Stimulated activated CD8-positive, alpha-beta memory T cell treated with anti-CD3 and anti-CD28 coated beads, Interleukin-12 subunit alpha, Interleukin-12 subunit beta, amount 100 ng/mL, for 24 hours (primary cell): ENCODE measurements around the gene TMEM270.

ENCODE experiments used
- DNase-seq: peaks from one replicate; pipeline ENCODE4 v3.0.0-alpha.2; 2020; ENCODE audit errors: extremely low read depth

TMEM270 gene

DNA sequence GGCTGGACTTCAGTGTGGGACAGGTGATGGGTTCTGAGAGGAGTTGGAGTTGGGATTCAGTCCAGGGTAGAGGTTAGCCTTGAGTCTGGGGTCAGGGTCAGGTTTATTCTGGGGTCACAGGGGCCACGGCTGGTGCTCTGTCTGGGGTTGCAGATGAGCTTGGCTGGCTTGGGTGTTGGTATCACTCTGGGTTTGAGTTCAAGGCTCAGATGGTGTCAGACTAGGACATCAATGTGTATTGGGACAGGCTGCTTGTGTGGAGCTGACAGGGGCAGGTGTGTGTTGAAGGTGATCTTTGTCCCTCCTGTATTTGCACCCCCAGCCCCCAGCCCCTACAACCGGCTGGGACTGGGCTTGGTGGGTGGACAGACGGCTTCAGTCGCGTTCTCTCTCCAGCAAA is 26.8 kb downstream of the TMEM270 start:
- no peak for DNase-seq

- no peak for DNase-seq
Measured at GRCh38 chr7:73888959-73889358, 28.0 kb downstream of the TMEM270 start.

- DNase-seq, result no peak
Measured at GRCh38 chr7:73890555-73891147, 29.7 kb downstream of the TMEM270 start.

GRCh38 chr7:73891178-73891885 is 30.4 kb downstream of the TMEM270 start:
- DNase-seq, result no peak

DNA sequence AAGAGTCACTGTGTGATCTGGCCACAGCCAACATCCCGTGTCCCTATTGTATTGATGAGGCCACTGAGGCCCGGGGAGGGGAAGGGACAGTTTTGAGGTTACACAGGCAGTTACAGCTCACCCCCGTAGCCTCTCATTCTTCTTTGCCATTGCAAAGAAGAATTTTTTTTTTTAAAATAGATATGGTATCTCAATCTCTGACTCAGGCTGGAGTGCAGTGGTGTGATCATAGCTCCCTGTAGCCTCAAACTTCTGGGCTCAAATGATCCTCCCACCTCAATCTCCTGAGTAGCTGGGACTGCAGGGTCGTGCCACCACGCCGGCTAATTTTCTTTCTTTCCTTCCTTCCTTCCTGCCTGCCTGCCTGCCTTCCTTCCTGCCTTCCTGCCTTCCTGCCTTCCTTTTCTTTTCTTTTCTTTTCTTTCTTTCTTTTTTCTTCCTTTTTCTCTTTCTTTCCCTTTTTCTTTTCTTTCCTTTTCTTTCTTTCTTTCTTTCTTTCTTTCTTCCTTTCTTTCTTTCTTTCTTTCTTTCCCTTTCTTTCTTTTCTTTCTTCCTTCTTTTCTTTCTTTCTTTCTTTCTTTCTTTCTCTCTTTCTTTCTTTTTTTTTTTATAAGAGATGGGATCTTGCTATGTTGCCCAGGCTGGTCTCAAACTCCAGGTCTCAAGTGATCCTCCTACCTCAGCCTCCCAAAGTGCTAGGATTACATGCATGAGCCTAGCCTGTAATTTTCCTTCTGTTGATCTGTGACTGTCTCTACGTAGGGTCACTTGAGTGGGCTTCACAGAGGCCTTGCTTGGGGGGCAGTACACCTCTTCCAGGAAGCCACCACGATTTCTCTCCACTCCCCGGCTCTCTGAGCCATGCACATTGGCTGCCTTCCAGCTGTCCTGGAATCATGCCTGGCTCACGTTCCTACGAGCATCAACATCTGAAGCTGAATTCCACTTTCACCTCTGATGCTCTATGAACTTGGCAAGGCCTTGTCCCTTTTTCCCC is 31.3 kb downstream of the TMEM270 start:
- DNase-seq, result no peak

DNA sequence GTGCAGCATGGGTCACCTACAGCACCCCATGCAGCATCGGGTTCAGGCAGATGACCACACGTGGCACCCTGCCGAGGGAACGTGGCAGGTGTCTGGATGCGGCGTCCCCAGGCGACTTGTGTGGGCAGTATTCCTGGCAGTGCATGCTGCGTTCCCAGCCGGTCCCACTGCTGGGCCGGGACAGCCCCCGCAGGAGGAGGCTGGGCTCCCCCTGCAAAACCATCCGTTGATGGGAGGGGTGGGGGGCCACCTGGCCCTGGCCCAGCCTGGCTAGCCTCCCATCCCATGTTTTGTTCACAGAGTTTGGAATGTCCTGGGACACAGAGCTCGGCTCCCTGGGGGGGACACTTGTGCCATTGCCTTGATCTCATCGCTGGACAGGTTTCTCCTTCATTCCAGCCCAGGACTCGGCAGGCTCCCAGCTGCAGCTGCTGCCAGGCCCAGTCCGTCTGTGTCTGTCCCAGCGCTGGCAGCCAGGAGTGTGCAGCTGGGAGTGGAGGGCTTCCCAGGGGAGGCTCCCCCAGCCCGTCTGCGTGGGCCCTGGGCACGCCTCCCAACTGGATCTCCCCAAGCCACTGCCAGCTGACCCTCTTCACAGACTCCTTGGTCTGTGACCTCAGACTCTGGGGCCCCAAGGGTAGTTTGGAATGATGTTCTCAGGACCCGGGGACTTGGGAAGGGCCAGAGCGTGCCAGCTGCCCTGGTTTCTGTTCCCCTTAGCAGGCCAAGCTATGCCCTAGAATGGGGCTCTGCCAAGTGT is 32.6 kb downstream of the TMEM270 start:
- DNase-seq, result no peak

DNA sequence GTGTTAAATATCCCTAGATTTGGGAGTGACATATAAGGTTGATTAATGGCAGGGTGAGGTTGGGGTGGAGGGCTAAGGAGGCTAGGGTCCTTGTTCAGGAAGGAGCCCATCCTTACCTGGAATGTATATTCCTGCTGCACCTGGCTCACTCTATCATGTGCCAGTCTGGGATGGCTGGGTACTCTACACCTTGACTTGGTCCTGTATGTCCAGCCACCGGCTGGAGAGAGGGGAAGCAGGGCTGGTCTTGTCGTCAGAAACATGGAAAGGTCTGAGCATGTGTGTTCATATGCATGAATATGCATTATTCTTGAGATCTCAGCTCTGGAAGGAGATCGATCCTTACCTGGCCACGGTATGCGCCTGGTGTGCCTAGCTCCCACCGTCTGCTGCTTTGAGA is 33.2 kb downstream of the TMEM270 start:
- DNase-seq, result no peak

GRCh38 chr7:73894733-73895551 is 34.0 kb downstream of the TMEM270 start:
- no peak for DNase-seq

DNA sequence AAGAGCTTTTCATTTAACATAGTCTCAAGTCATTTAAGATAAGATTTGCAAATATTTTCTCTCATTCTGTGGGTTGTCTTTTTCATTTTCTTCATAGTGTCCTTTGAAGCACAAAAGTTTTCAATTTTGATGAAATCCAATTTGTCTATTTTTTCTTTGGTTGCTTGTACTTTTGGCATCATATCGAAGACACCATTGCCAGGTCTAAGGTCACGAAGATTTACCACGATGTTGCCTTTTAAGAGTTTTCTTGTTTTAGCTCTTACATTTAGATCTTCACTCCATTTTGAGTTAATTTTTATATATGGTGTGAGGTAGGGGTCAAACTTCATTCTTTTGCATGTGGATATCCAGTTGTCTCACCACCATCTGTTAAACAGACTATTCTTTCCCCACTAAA is 34.7 kb downstream of the TMEM270 start:
- DNase-seq, result no peak

GRCh38 chr7:73896454-73896853 is 35.5 kb downstream of the TMEM270 start:
- no peak for DNase-seq

DNA sequence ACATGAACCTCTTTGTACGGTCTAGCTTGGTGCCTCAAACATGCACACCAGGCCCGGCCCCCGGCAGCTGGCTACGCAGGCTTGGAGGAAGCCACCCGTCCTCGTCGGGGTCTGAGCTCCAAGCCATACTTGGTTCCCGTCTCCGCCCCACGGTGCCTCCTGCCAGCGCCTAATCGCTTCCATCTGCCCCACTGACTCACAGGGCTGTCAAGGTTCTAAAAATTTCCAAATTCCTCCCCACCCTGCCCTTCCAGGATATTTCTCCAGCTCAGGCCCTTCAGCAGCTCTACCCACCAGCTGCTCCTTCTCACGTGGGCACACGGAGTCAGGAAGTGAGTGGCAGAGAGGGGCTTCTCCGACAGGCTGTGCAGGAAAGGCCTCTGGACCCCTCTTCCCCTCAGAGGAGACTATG is 38.8 kb downstream of the TMEM270 start:
- DNase-seq, result no peak

- no peak for DNase-seq
Measured at GRCh38 chr7:73900286-73900685, 39.3 kb downstream of the TMEM270 start.

GRCh38 chr7:73901231-73901822 is 40.4 kb downstream of the TMEM270 start:
- no peak for DNase-seq

GRCh38 chr7:73901823-73902597 is 41.1 kb downstream of the TMEM270 start:
- no peak for DNase-seq

GRCh38 chr7:73903321-73904218 is 42.6 kb downstream of the TMEM270 start:
- DNase-seq, result no peak

DNA sequence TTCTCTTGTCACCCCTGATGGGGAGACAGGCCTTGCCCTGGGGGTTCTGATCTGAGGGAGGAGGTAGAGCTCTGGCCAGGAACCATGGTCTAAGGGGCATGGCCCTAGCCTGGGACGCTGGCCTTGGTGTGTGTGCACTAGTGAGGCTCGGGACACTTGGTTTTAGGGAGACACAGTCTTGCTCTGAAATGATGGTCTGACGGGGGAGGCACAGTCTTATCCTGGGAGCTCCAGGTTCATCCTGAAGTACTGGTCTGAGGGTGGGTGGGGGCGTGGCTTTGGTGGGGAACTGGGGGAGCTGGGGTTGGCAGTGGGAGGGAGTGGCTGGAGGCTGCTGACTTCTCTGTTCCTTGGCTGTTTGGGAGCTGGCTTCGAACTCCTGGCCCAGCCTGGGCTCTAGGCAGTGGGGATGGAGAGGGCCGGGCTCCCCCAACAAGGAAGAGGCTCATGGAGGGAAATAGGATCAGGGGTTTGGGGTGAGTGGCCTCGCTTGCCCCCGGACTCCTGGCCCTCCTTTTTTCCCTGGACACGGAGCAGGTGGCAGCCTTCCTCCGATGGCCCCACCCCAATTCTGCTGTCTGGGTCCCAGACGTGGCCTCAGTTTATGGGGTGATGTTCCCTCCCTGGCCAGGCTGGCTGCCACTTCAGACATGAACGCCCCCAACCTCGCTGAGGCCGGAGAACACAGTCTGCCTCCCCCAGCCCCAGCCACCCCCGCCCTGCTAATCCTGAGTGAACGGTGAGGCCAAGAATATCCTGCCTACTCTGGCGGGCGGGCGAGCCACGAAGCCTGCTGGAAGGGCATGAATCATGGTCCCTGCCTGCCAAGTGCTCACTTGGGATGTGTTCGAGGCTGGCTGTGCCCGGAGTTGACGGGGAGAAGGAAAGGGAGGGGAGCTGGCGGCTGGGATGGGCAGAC is 43.5 kb downstream of the TMEM270 start:
- DNase-seq, result no peak

DNA sequence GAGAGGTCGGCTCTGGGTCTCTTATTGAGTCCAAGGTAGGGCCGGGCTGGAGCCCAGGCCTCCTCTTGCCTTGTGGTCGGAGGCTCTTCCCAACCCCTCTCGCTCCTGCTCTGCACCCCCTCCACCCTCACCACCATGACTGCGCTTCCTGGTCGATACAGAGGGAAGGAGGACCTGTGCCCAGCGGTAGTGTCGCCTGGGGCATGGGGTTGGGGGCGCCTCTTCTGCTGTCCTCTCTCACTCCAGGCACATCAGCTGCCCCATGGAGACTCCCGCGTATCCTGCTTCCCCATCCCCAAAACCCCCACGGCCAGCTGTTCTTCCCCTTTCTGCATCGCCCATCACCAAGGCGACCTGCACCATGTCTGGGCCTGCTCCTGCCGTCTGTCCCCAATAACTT is 44.4 kb downstream of the TMEM270 start:
- no peak for DNase-seq

- no peak for DNase-seq
Measured at GRCh38 chr7:73906874-73907273, 45.9 kb downstream of the TMEM270 start.
